HL-60 (cell line): ENCODE results near the gene FRMPD4.

ENCODE experiments used
- DNase-seq, 2 experiments: peaks; one replicate each; pipeline ENCODE4 v3.0.0-alpha.2; 2010 to 2020; ENCODE audit warnings: low read depth in 1 of 2, low spot score in 1 of 2
- H3K27ac ChIP-seq: fragments of 250-450 bp; sonication (Bioruptor Pico); replicated peaks from 2 replicates; pipeline ENCODE4 v1.5.1; 2020; ENCODE audit warnings: mild to moderate bottlenecking, moderate library complexity
- H3K27me3 ChIP-seq: fragments of 250-450 bp; sonication (Bioruptor Pico); 2 replicates; pipeline ENCODE4 v1.5.1; 2021; ENCODE audit warnings: mild to moderate bottlenecking, moderate library complexity; ENCODE audit not compliant: insufficient read depth, poor library complexity, severe bottlenecking
- H3K4me3 ChIP-seq: replicated peaks from 2 replicates; pipeline ENCODE4 v1.5.1; 2011; ENCODE audit warnings: mild to moderate bottlenecking, control low read depth, low read length; ENCODE audit not compliant: insufficient read depth
- CTCF ChIP-seq: IDR thresholded peaks from one replicate; pipeline ENCODE4 v1.5.1; 2011; ENCODE audit warnings: low read length, control low read depth, inconsistent platforms; ENCODE audit not compliant: insufficient read depth
- GABPA ChIP-seq: IDR thresholded peaks from 2 replicates; pipeline ENCODE4 v1.6.1; 2012; ENCODE audit warnings: low read depth
- POLR2AphosphoS5 ChIP-seq: IDR thresholded peaks from 2 replicates; pipeline ENCODE4 v1.6.1; 2012; ENCODE audit warnings: low read depth
- REST ChIP-seq: IDR thresholded peaks from 2 replicates; pipeline ENCODE4 v1.6.1; 2012; ENCODE audit warnings: low read depth; ENCODE audit not compliant: insufficient replicate concordance
- SPI1 ChIP-seq: IDR thresholded peaks from 2 replicates; pipeline ENCODE4 v1.6.1; 2012; ENCODE audit warnings: low read depth, mild to moderate bottlenecking, borderline replicate concordance

FRMPD4 gene

GRCh38 chrX:12282991-12283390, 144.7 kb downstream of the FRMPD4 start:
- TF ChIP-seq GABPA: no peak
- TF ChIP-seq CTCF: no peak
- TF ChIP-seq POLR2AphosphoS5: no peak
- no peak for TF ChIP-seq SPI1
- TF ChIP-seq REST: no peak
- no peak for DNase-seq
- Histone ChIP-seq H3K27ac (no peak overlapping the region), H3K4me3 (no peak overlapping the region), H3K27me3 (no peaks in the 10 kb centered on the region)

GRCh38 chrX:12292996-12293765, 154.9 kb downstream of the FRMPD4 start:
- H3K27ac ChIP-seq: no peak overlapping the region
- peak in 1 of 2 experiments; percentile 6 for DNase-seq
- TF ChIP-seq CTCF (no peak), GABPA (no peak), SPI1 (no peak)
- H3K4me3 ChIP-seq: no peak overlapping the region
- no peaks in the 10 kb centered on the region for H3K27me3 ChIP-seq

- H3K27me3 ChIP-seq: no peaks in the 10 kb centered on the region
- TF ChIP-seq REST (no peak), SPI1 (no peak), CTCF (no peak), POLR2AphosphoS5 (no peak), GABPA (no peak)
- H3K27ac ChIP-seq: no peak overlapping the region
- no peak for DNase-seq
- no peak overlapping the region for H3K4me3 ChIP-seq
Measured at GRCh38 chrX:12297353-12297752, 159.1 kb downstream of the FRMPD4 start.
